Fibroblast of skin of back (primary cell): ENCODE measurements around the gene GMCL2.

Experiments used
- DNase-seq: peaks from one replicate; pipeline ENCODE4 v3.0.0-alpha.2; 2013

Gene GMCL2

GRCh38 chr5:178221282-178221681 is 34.1 kb upstream of the GMCL2 start:
- DNase-seq, result no peak

GRCh38 chr5:178218827-178219226 is 31.7 kb upstream of the GMCL2 start:
- DNase-seq, result no peak

- DNase-seq, result no peak
Observed at GRCh38 chr5:178218237-178218776, 31.1 kb upstream of the GMCL2 start.

- DNase-seq, result no peak
Observed at GRCh38 chr5:178216779-178217178, 29.6 kb upstream of the GMCL2 start.

GRCh38 chr5:178216088-178216534 is 28.9 kb upstream of the GMCL2 start:
- DNase-seq, result no peak

GRCh38 chr5:178215280-178216002 is 28.3 kb upstream of the GMCL2 start:
- no peak for DNase-seq

- DNase-seq, result no peak
Observed at GRCh38 chr5:178214160-178214803, 27.1 kb upstream of the GMCL2 start.

- no peak for DNase-seq
Observed at GRCh38 chr5:178213748-178214151, 26.6 kb upstream of the GMCL2 start.

GRCh38 chr5:178213003-178213461 is 25.9 kb upstream of the GMCL2 start:
- DNase-seq, result no peak

GRCh38 chr5:178212241-178213002 is 25.3 kb upstream of the GMCL2 start:
- no peak for DNase-seq

GRCh38 chr5:178211095-178212048 is 24.2 kb upstream of the GMCL2 start:
- no peak for DNase-seq

GRCh38 chr5:178210686-178211085 is 23.5 kb upstream of the GMCL2 start:
- no peak for DNase-seq

GRCh38 chr5:178210073-178210535 is 22.9 kb upstream of the GMCL2 start:
- DNase-seq, result no peak

GRCh38 chr5:178209334-178210072 is 22.3 kb upstream of the GMCL2 start:
- no peak for DNase-seq

- DNase-seq, result no peak
Observed at GRCh38 chr5:178208540-178209227, 21.5 kb upstream of the GMCL2 start.

GRCh38 chr5:178207917-178208280 is 20.7 kb upstream of the GMCL2 start:
- no peak for DNase-seq

GRCh38 chr5:178207183-178207916 is 20.2 kb upstream of the GMCL2 start:
- DNase-seq, result no peak

- DNase-seq, result no peak
Observed at GRCh38 chr5:178206166-178207101, 19.3 kb upstream of the GMCL2 start.

- no peak for DNase-seq
Observed at GRCh38 chr5:178205749-178206047, 18.5 kb upstream of the GMCL2 start.
